Fibroblast of gingiva (primary cell): ENCODE measurements around the gene NR1D1.
A peak's percentile ranks its signal among the peaks of the same experiment; 100 is the strongest.

ENCODE experiments used
- DNase-seq: peaks from one replicate; pipeline ENCODE4 v3.0.0-alpha.2; 2011; ENCODE audit warnings: low read depth

The NR1D1 gene

DNA sequence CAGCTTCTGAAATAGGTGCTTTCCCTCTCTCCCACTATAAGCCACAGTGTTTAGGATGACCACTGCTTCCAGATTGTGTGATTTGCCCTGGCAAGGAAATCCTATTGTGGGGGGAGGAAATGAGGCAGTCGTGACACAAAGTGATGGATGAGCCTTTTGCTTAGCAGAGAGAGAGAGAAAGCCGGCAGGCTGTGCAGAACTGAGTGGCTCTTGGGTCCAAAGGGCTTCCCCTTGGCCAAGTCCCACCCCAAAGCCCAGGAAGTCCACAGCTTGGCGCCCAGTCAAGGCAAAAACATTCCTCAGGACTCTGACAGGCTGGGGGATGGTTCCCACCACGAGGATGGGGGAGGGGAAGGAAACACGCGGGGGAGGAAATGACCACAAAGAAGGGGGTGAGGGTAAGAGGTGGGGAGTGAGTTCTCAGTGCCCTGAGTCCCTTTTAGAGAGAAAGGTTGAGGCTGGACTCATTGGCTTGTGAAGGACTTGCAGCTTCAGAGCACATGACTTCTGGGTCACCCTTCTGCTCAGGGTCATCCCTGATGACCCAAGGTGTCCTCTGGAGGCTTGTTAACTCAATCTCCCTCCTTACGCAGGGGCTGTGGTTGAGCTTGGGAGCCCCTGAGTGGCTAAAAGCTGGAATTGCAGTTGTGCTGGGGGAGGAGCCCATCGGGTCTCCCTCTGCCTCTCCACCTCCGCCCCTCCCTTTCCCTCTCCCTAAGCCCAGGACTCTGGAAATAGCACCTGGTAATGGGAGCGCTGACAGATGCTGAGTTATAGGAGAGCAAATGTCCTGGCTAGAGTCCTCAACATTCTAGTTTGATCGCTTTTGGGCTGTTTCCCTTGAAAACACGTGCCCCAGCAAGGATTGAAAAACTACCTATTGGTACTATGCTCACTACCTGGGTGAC lies 11.1 kb upstream of the NR1D1 start:
- peak; percentile 79 for DNase-seq

GRCh38 chr17:40110026-40110845 lies 9.8 kb upstream of the NR1D1 start:
- no peak for DNase-seq

DNA sequence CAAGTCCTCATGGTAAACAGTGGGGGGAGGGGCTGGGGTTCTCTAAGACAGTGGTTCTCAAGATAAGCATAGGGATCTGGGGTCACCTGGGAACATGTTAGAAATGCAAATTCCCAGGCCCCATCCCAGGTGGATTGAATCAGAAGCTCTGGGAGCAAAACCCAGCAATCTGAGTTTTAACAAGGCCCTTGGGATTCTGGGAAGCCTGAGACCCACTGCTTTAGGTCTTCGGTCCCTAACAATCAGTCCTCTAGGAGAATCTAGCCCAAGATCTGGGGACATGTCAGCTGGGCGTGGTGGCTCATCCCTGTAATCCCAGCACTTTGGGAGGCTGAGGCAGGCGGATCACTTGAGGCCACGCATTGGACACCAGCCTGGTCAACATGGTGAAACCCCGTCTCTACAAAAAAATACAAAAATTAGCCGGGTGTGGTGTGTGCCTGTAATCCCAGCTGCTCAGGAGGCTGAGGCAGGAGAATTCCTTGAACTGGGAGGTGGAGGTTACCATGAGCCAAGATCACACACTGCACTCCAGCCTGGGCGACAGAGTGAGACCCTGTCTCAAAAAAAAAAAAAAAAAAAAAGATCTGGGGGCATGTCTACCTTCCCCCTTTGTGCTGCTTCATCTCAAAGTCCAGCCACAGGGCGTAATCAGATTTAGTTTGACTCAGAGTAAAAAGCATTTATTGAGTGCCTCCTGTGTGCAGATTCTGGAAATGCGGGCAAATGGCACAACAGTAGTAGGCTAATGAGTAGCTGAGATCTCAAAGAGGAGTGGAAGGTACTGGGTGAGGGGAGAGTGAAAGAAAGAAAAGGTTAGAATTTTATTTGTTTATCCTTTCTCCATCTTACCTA lies 8.8 kb upstream of the NR1D1 start:
- no peak for DNase-seq

- DNase-seq, result no peak
Measured at GRCh38 chr17:40107522-40108174, 7.3 kb upstream of the NR1D1 start.

DNA sequence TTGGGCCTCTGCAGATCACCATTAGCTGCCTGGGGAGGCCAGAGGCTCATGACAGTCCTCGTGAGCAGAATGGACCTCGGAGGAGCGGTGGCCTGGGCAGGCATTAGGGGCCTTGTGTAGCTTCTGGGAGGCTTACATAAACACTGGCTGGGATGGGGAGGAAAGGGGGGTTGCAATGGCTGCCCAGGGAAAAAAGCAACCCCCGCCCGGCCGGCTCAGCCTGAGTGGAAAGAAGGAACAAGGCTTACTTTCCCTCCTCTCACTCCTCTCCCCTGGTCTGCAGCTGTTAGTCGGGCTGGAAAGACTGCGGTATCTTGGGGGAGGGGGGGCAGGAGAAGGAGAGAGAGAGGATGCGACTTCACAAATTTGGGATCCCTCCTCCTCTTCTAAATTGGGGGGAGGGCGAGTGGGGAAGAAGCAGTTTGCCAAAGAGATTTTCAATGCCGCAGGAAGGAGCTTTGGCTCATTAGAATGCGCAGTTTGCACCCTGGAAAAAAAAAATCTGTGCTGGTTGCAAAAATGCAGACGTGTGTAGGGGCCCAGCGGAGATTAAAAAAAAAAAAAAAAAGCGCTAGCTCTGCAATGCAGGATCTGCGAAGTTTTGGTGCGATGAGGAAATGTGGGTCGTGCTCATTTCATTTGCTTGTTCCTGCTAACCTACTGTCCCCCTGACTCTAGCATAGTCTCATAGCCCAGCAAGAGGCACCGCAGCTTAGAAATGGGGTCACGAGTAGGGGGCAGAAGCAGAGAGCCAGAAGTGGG lies 6.6 kb upstream of the NR1D1 start:
- DNase-seq, result no peak

DNA sequence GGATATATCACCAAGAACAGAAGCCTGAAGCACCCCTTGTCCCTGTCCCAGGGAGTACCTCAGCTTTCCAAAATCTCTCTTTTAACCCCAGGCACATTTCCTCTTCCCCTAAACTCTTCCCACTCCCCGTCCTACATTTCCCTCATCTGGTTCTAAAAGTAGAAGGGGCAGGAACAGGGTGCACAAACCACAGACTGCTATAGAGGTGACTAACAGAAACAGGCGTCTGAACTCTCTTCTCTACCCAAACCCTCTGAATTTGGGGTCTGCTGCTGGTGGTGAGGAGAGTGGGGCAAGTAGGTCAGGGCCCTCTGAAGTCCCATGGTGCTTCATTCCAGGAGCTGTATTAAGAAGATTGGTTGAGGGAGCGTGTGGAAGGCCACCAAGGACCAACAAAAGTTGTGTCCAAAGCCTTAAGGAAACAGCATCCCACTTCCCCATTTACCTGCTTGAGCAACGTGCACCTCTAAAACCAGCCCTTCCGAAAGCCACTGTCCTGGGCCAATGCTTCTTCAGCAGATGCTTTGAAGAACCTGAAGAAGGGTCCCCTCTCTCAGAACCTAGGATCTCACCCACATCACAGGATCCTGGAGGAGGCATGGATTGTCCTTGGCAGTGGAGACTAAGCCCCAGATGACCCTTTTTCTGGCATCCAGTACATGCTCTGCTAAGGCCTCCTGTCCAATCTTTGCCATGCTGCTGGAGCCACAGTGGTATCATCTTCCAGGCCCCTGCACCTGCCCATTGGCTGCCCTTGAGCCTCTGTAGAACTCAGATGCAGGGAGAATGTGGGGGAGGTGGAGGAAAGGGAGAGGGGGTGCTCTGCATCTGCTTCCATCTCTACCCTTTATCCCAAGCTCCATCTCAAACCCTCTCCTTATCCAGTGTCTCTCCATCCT lies 5.7 kb upstream of the NR1D1 start:
- no peak for DNase-seq

GRCh38 chr17:40104594-40105486 lies 4.5 kb upstream of the NR1D1 start:
- no peak for DNase-seq

DNA sequence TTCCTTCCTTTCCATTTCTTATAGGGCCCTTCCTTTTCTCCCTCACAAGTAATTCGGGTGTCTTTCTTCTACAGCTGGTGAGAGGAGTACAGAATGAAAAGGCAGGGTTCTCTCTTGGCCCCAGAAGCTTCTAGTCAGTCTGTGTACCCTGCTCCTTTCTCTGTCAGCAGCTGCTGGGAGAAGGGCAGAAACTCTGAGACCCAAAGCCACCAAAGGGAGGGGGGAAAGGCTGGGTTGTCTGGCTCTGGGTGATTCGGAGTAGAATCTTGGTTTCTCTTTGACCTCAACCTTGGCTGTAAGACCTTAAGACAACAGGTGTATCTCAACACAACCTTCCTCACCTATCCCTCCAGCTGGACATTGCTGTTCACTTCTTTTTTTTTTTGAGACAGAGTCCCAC lies 3.3 kb upstream of the NR1D1 start:
- no peak for DNase-seq

DNA sequence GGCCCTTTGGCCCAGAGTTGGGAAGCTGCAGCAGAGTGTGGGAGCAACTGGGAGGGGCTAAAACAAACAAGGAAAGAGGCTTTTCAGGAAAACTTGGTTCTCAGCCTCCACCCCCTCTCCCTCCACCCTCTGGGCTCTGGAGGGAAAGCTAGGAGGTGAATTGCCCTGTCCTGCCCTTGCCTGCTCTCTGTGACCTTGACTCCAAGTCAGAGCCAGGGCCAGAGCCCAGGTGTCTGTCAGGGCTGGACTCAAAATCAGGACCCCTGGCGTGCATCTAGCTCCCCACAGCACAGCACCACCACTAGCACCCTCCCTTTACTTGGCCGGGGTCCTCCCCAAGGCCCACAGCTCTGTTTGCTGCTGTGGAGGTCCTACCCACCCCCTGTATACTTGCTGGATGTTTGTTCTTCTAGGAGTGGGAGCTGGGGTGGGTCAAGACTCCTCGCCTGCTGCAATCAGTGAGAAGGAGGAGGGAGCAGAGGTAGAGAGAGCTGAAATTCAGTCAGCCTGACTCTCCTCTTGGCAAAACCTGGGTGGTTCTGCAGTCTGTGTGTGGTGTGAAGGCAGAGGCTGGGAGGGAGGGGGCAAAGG lies 2.8 kb upstream of the NR1D1 start:
- no peak for DNase-seq

- DNase-seq, result no peak
Measured at GRCh38 chr17:40101367-40102210, 1.2 kb upstream of the NR1D1 start.

- DNase-seq, result peak; percentile 97
Measured at GRCh38 chr17:40100669-40101366, 429 bp upstream of the NR1D1 start.

GRCh38 chr17:40099619-40100418 lies 570 bp downstream of the NR1D1 start:
- no peak for DNase-seq

DNA sequence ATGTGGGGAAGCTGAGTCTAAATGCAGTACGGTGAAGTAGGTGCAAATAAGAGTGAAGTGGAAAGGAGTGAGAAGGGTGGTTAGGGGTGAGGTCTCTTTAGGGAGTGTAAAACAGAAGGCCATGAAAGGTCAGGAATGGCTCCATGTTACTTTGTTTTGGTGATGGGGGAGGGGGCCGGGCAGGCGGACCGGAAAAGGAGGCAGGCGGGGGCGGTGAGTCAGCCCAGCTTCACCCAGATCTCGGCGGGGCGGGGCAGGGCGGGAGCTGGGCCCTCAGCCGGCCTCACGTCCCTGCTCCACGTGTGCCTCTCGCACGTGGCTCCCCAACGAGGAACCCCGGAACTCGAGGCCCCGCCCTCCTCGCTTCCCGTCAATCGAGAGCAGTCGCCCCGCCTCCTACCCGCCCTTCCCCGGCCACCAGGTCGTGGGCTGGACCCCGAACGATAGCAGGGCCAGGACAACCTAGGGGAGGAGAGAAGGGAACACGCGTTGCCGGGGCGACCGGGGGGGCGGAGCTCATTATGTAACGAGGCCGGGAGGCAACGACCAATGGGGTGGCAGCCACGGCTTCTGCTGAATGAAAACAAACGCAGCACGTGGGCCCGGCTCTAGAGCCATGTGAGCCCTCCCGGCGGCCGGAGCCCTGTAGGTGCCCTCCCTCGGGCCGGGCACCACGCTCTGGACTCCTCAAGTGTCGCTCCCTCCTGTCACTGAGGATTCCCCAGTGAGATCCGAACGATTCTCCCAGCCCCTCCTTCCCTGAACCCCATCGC lies 1.4 kb downstream of the NR1D1 start:
- DNase-seq, result peak; percentile 98

DNA sequence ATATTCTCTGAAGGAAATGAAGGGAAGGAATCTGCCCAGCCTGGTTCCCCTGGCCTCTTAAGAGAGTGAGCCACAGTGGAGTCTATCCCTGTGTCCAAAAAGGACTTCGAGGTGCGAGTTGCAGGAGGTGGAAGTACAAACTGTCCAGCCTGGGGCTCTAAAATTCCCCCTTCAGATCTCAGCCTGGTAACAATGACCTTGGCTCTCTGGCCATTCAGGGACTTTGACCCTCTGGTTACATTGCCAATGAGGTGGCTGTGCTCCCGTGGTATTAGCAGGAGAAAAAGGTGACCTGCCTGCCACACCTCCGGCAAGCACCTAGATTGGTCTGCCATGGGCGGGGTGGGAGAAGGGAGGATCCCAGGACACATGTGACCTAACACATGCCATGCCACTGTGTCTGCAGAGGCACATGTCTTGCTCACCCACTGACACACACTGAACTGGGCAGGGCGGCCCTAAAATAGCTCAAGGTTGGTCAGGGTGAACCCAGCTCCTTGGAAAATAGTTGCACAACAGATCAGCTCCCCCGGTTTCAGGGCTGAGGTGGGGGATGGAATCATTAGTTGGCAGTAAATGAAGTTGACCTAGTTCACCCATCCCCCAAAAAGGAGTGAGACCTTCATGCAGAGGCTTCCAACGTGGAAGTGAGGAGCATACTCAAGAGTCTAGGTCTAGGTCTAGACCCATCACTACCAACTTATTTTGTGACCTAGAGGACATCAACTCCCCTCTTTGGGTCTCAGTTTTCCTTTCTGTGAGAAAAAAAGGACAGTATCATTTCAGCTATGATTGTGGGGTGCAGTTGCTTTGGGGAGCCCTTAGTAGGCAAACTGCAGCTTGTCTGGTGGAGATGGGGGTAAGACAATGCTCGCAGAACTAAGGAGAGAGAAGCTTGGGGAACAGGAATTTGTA lies 2.2 kb downstream of the NR1D1 start:
- peak; percentile 54 for DNase-seq
